ENCODE results near the gene CCDC183.

The CCDC183 gene

GRCh38 chr9:136776947-136777346 lies 19.2 kb upstream of the CCDC183 start:
- Histone ChIP-seq H3K9me2 (replicated peaks; ENCODE audit: control insufficient read depth, low read length) (no peaks in the 10 kb centered on the region), H3K4me1 (ENCODE audit: control insufficient read depth, low read length) (peaks cover 9% of the 10 kb centered on the region), H3K79me2 (ENCODE audit: control insufficient read depth, low read length) (no peaks in the 10 kb centered on the region), H3K27ac (ENCODE audit: low read depth, low read length) (no peak overlapping the region), H3K4me2 (ENCODE audit: low read length) (no peak overlapping the region), H3K36me3 (ENCODE audit: control insufficient read depth, low read length) (peaks cover 2% of the 10 kb centered on the region; the same call in 1 of the 2 replicates), H3F3A (ENCODE audit: control insufficient read depth, insufficient read depth) (no peaks in the 10 kb centered on the region), H3K4me3 (ENCODE audit: low read length) (no peak overlapping the region), H3K9me3 (ENCODE audit: control insufficient read depth, insufficient read depth, low read length) (peaks cover 14% of the 10 kb centered on the region; the same call in 1 of the 2 replicates), H3K27me3 (ENCODE audit: control insufficient read depth, low read length) (peaks cover 17% of the 10 kb centered on the region), H4K20me1 (ENCODE audit: control insufficient read depth, insufficient read depth, low read depth, low read length) (no peaks in the 10 kb centered on the region)
- TF ChIP-seq EZH2phosphoT487 (IDR thresholded peaks at IDR 0.05; ENCODE audit: borderline replicate concordance, low read length) (no peak), CTCF (IDR thresholded peaks at IDR 0.05; ENCODE audit: low read depth, low read length, poor library complexity, severe bottlenecking) (no peak)

GRCh38 chr9:136777359-136777758 lies 18.8 kb upstream of the CCDC183 start:
- no peaks in the 10 kb centered on the region for H3K79me2 ChIP-seq (ENCODE audit: control insufficient read depth, low read length)
- TF ChIP-seq EZH2phosphoT487 (IDR thresholded peaks at IDR 0.05; ENCODE audit: borderline replicate concordance, low read length), result no peak
- no peak for TF ChIP-seq CTCF (IDR thresholded peaks at IDR 0.05; ENCODE audit: low read depth, low read length, poor library complexity, severe bottlenecking)
- no peaks in the 10 kb centered on the region for H3K9me2 ChIP-seq (replicated peaks; ENCODE audit: control insufficient read depth, low read length)
- H3K9me3 ChIP-seq (ENCODE audit: control insufficient read depth, insufficient read depth, low read length), result peaks cover 14% of the 10 kb centered on the region; the same call in 1 of the 2 replicates
- H3K36me3 ChIP-seq (ENCODE audit: control insufficient read depth, low read length), result peaks cover 2% of the 10 kb centered on the region; the same call in 1 of the 2 replicates
- no peak overlapping the region for H3K4me2 ChIP-seq (ENCODE audit: low read length)
- H3K4me3 ChIP-seq (ENCODE audit: low read length), result no peak overlapping the region
- H4K20me1 ChIP-seq (ENCODE audit: control insufficient read depth, insufficient read depth, low read depth, low read length), result no peaks in the 10 kb centered on the region
- peaks cover 9% of the 10 kb centered on the region for H3K4me1 ChIP-seq (ENCODE audit: control insufficient read depth, low read length)
- peaks cover 17% of the 10 kb centered on the region for H3K27me3 ChIP-seq (ENCODE audit: control insufficient read depth, low read length)
- no peak overlapping the region for H3K27ac ChIP-seq (ENCODE audit: low read depth, low read length)
- H3F3A ChIP-seq (ENCODE audit: control insufficient read depth, insufficient read depth), result no peaks in the 10 kb centered on the region

GRCh38 chr9:136779808-136780207 lies 16.3 kb upstream of the CCDC183 start:
- H3K4me1 ChIP-seq (ENCODE audit: control insufficient read depth, low read length), result 0 out of 2 replicates have a peak, but pooled peaks cover 3% of the 10 kb centered on the region
- H3K4me3 ChIP-seq (ENCODE audit: low read length), result no peak overlapping the region
- H4K20me1 ChIP-seq (ENCODE audit: control insufficient read depth, insufficient read depth, low read depth, low read length), result no peaks in the 10 kb centered on the region
- no peak overlapping the region for H3K27ac ChIP-seq (ENCODE audit: low read depth, low read length)
- no peaks in the 10 kb centered on the region for H3K9me3 ChIP-seq (ENCODE audit: control insufficient read depth, insufficient read depth, low read length)
- no peaks in the 10 kb centered on the region for H3F3A ChIP-seq (ENCODE audit: control insufficient read depth, insufficient read depth)
- TF ChIP-seq EZH2phosphoT487 (IDR thresholded peaks at IDR 0.05; ENCODE audit: borderline replicate concordance, low read length) (no peak), CTCF (IDR thresholded peaks at IDR 0.05; ENCODE audit: low read depth, low read length, poor library complexity, severe bottlenecking) (no peak)
- no peaks in the 10 kb centered on the region for H3K9me2 ChIP-seq (replicated peaks; ENCODE audit: control insufficient read depth, low read length)
- H3K27me3 ChIP-seq (ENCODE audit: control insufficient read depth, low read length), result peaks cover 19% of the 10 kb centered on the region
- no peaks in the 10 kb centered on the region for H3K79me2 ChIP-seq (ENCODE audit: control insufficient read depth, low read length)
- H3K36me3 ChIP-seq (ENCODE audit: control insufficient read depth, low read length), result no peaks in the 10 kb centered on the region
- H3K4me2 ChIP-seq (ENCODE audit: low read length), result no peak overlapping the region

All from DOHH2 (cell line).